Gastrocnemius medialis (tissue), 4 donors: ENCODE data around the gene CYP4F11.

Source experiments
- CTCF ChIP-seq, 5 experiments: fragments of 450-650 bp in 3 of 5; fragments of 200-600 bp in 2 of 5; sonication (generic) in 2 of 5; IDR thresholded peaks in 4 of 5; conservative IDR thresholded peaks in 1 of 5; 1 replicate in 4 of 5; 2 replicates in 1 of 5; pipeline ENCODE4 v1.5.1; 2016 to 2019; ENCODE audit warnings: antibody characterized with exemption in 5 of 5, mild to moderate bottlenecking in 3 of 5, moderate library complexity in 3 of 5
- POLR2A ChIP-seq, 2 donors: fragments of 450-650 bp; IDR thresholded peaks; one replicate each; pipeline ENCODE4 v1.6.1; 2017; ENCODE audit warnings: antibody characterized with exemption in 2 of 2, mild to moderate bottlenecking in 2 of 2, moderate library complexity in 2 of 2

- TF ChIP-seq CTCF (IDR thresholded peaks at IDR 0.05 in 4 of 5, conservative IDR thresholded peaks at IDR 0.05 in 1 of 5) (no peak), POLR2A (IDR thresholded peaks at IDR 0.05) (no peak)
These were observed 19.2 kb downstream of the CYP4F11 start for GRCh38 chr19:15915109-15915508.
